Measurements from ENCODE around the gene NF1.

Gene NF1

DNA sequence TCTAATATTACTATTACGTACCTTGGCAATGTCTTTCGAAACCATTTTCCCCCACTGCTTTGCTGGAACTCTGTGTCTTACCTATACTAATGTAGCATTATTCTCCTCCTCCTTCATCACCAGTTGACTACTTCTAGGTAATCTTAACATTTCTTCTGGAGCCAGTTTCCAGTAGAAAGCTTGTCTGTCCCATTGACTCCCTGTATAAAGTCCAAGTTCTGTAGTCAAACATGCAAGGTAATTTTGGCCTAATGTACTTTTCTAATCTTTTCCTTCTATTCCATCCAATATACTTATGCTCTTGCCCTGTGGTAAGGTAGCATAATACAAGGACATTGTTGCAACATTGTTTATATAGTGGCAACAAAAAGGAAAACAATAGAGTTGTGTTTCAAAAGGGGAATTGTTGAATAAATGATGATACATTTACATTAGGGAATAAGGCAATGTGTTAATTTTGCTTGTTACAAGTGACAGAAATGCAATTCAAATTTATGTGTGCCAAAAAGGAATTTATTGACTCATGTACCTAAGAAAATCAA, 174.3 kb downstream of the NF1 start:
- H3K4me3 ChIP-seq (ENCODE audit: low read length), result no peak overlapping the region
- TF ChIP-seq, protein P1, sequence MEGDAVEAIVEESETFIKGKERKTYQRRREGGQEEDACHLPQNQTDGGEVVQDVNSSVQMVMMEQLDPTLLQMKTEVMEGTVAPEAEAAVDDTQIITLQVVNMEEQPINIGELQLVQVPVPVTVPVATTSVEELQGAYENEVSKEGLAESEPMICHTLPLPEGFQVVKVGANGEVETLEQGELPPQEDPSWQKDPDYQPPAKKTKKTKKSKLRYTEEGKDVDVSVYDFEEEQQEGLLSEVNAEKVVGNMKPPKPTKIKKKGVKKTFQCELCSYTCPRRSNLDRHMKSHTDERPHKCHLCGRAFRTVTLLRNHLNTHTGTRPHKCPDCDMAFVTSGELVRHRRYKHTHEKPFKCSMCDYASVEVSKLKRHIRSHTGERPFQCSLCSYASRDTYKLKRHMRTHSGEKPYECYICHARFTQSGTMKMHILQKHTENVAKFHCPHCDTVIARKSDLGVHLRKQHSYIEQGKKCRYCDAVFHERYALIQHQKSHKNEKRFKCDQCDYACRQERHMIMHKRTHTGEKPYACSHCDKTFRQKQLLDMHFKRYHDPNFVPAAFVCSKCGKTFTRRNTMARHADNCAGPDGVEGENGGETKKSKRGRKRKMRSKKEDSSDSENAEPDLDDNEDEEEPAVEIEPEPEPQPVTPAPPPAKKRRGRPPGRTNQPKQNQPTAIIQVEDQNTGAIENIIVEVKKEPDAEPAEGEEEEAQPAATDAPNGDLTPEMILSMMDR (IDR thresholded peaks at IDR 0.05; ENCODE audit: insufficient read depth, low read depth, low read length, missing control alignments), result no peak
- DNase-seq (ENCODE audit: low read depth), result peak; percentile 7

DNA sequence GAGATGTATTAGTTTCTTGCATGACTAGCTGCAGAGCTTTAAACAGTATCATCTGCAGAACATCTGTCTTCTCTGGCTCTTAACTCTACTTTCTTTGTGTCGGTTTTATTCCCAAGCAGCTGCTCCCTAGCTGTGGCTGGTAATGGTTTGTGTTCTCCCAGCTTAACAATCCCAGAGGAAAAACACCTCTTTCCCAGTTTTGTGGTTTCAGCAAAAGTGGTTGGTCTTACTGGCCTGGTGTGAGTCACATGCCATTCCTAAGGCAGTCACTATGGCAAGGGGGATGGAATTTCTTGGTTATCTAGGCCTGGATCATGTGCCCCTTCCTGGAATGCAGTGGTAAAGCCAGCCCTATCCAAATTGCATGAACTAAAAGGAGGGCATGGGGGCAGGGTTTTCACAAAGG, 174.8 kb downstream of the NF1 start:
- TF ChIP-seq, protein P1 (IDR thresholded peaks at IDR 0.05; ENCODE audit: insufficient read depth, low read depth, low read length, missing control alignments), result no peak
- H3K4me3 ChIP-seq (ENCODE audit: low read length), result no peak overlapping the region
- peak; percentile 83 for DNase-seq (ENCODE audit: low read depth)

DNA sequence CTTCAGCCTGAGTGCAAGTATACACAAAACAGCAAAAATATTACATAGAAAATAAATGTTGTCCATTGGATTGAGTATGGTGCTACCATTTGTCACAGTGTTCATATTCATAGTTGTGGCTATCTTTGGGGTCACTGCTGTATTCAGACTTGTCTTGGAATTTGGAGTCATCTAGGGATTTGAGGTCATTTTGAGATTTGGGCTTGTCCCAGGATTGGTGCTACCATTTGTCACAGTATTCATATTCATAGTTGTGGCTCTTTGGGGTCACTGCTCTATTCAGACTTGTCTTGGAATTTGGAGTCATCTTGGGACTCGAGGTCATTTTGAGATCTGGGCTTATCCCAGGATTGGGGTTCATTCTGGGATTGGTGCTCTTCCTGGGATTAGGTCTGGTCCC, 177.5 kb downstream of the NF1 start:
- DNase-seq (ENCODE audit: low read depth), result no peak
- no peak overlapping the region for H3K4me3 ChIP-seq (ENCODE audit: low read length)
- TF ChIP-seq, protein P1 (IDR thresholded peaks at IDR 0.05; ENCODE audit: insufficient read depth, low read depth, low read length, missing control alignments), result no peak

DNA sequence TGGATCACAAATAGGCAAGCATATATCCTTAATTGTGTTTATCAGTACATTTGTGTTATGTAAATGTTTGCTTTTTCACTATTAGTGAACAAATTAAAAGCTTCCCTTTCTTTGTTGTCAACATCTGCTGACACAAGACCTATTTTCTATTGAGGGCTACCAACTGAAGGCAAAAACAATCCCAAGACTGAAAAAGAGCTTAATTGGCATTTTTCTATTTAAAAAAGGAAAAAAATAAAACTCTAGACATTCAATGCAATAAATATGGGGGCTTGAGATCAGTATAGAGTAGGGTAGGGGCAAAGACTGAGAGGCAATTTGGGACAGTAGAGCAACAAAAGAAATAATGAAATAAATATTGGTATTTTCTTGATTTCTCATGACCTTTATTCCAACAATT, 178.0 kb downstream of the NF1 start:
- no peak for DNase-seq (ENCODE audit: low read depth)
- TF ChIP-seq, protein P1 (IDR thresholded peaks at IDR 0.05; ENCODE audit: insufficient read depth, low read depth, low read length, missing control alignments), result no peak
- no peak overlapping the region for H3K4me3 ChIP-seq (ENCODE audit: low read length)

DNA sequence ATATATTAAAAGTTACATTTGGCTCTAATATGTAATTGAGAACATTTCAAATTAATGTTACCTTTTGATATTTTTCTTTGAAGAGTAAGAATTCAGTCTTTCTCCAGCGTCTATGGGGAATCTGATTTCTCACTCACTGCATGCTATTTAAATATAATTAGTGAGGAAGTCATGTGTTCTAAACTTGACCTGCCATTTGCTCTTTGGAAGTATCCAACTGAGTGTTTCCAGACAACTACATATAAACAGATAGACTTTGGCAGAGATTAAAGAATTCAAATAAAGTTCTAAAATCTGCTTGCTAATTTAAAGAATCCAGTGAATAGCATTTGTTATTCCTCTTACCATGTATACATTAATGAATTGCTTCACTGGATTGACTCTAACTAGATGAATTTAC, 178.7 kb downstream of the NF1 start:
- TF ChIP-seq, protein P1 (IDR thresholded peaks at IDR 0.05; ENCODE audit: insufficient read depth, low read depth, low read length, missing control alignments), result no peak
- no peak for DNase-seq (ENCODE audit: low read depth)
- no peak overlapping the region for H3K4me3 ChIP-seq (ENCODE audit: low read length)

DNA sequence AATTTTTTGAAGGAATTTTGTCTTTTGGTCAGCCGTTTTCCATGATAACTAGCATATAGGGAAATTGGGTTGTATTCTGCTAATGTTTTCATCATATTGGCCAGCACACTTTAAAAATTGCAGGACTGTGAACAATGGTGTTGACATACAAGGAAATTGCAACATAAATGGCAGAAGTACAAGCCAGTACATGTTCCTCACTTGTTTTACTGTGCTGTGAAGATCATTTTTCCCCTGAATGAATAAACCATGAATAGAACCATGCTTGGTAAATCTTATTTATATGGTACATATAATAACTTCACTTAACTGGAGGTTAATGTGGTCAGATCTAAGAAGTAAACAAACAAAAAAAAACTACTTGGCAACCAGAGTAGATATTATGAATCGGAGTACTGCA, 179.5 kb downstream of the NF1 start:
- DNase-seq (ENCODE audit: low read depth), result peak; percentile 89
- TF ChIP-seq, protein P1 (IDR thresholded peaks at IDR 0.05; ENCODE audit: insufficient read depth, low read depth, low read length, missing control alignments), result no peak
- H3K4me3 ChIP-seq (ENCODE audit: low read length), result no peak overlapping the region

DNA sequence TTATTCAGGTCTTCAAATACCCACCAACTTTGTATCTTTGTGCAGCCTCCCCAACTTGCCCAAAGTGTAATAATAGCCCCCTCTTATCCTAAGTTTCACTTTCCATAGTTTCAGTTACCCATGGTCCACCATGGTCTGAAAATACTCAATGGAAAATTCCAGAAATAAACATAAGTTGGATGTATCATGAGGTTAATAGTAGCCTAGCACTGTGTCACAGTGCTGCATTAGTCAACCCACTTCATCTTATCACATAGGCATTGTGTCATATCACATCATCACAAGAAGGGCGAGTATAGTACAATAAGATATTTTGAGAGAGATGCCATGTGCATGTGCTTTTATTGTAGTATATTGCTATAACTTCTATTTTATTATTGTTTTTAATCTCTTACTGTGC, 180.3 kb downstream of the NF1 start:
- no peak overlapping the region for H3K4me3 ChIP-seq (ENCODE audit: low read length)
- peak; percentile 27 for DNase-seq (ENCODE audit: low read depth)
- TF ChIP-seq, protein P1 (IDR thresholded peaks at IDR 0.05; ENCODE audit: insufficient read depth, low read depth, low read length, missing control alignments), result no peak

All from epithelial cell of esophagus (primary cell).